ENCODE data around the gene NDOR1.

The NDOR1 gene

GRCh38 chr9:137220317-137221094 lies 15.0 kb downstream of the NDOR1 start:
- DNase-seq (ENCODE audit: low read depth in 3 of 3) = no peak

GRCh38 chr9:137221095-137221505 lies 15.6 kb downstream of the NDOR1 start:
- no peak for DNase-seq (ENCODE audit: low read depth in 3 of 3)

- no peak for DNase-seq (ENCODE audit: low read depth in 3 of 3)
These were observed 16.1 kb downstream of the NDOR1 start for GRCh38 chr9:137221506-137222111.

GRCh38 chr9:137222190-137223077 lies 16.9 kb downstream of the NDOR1 start, which contains the start of gene RNF208:
Gene RNF208 (minus strand): TSS chr9:137222240. CDS start chr9:137221212, 1,028 bp downstream.
- no peak for DNase-seq (ENCODE audit: low read depth in 3 of 3)

GRCh38 chr9:137223078-137223970 lies 17.8 kb downstream of the NDOR1 start:
- DNase-seq (ENCODE audit: low read depth in 3 of 3) = peak; percentile 98 to 99 (median 98)

- DNase-seq (ENCODE audit: low read depth in 3 of 3) = no peak
These were observed 19.6 kb downstream of the NDOR1 start, which contains the start of gene CYSRT1 for GRCh38 chr9:137224830-137225694. Gene CYSRT1 (plus strand): TSS chr9:137225174. CDS start chr9:137225622, 448 bp downstream.

GRCh38 chr9:137225699-137226331 lies 20.3 kb downstream of the NDOR1 start:
- no peak for DNase-seq (ENCODE audit: low read depth in 3 of 3)

GRCh38 chr9:137226338-137227053 lies 21.0 kb downstream of the NDOR1 start:
- no peak for DNase-seq (ENCODE audit: low read depth in 3 of 3)

- peak; percentile 65 to 71 (median 67) for DNase-seq (ENCODE audit: low read depth in 3 of 3)
These were observed 21.8 kb downstream of the NDOR1 start, which contains the start of gene RNF224 for GRCh38 chr9:137227054-137227852. Gene RNF224 (plus strand): TSS chr9:137227502. CDS start chr9:137228336, 834 bp downstream.

- no peak for DNase-seq (ENCODE audit: low read depth in 3 of 3)
These were observed 22.5 kb downstream of the NDOR1 start for GRCh38 chr9:137227853-137228505.

GRCh38 chr9:137228506-137228967 lies 23.0 kb downstream of the NDOR1 start:
- no peak for DNase-seq (ENCODE audit: low read depth in 3 of 3)

GRCh38 chr9:137228968-137229896 lies 23.7 kb downstream of the NDOR1 start:
- DNase-seq (ENCODE audit: low read depth in 3 of 3) = no peak

- no peak for DNase-seq (ENCODE audit: low read depth in 3 of 3)
These were observed 24.6 kb downstream of the NDOR1 start for GRCh38 chr9:137229903-137230704.

- DNase-seq (ENCODE audit: low read depth in 3 of 3) = no peak
These were observed 25.3 kb downstream of the NDOR1 start, which contains the start of gene SLC34A3 for GRCh38 chr9:137230705-137231371. Gene SLC34A3 (plus strand): TSS chr9:137230901. CDS start chr9:137231703, 802 bp downstream.

Measured in stimulated activated CD4-positive, alpha-beta T cell treated with anti-CD3 and anti-CD28 coated beads, TNF-alpha, amount 100 ng/mL, for 4 hours (primary cell).